Naive thymus-derived CD4-positive, alpha-beta T cell (primary cell): Measurements from ENCODE around the gene BICD1. TPM values are rescaled to one million over a fixed set of nuclear protein-coding genes. Genes with fewer than 3 reads are reported as not detected.

Source experiments
- ATAC-seq: fragments of 150-1000 bp; cut with Tn5 transposase; 2 replicates; pipeline ENCODE4 v1.10.0; 2021; ENCODE audit warnings: mild to moderate bottlenecking, moderate library complexity
- CTCF ChIA-PET: fragments of 350-600 bp; sonication (Branson Sonifier 250); formaldehyde crosslinking; loops from one replicate; lab custom pipeline; 2021; ENCODE audit warnings: antibody characterized with exemption; lab: Charles Lee
- POLR2A ChIA-PET: fragments of 350-600 bp; sonication (Branson Sonifier 250); formaldehyde crosslinking; loops from one replicate; lab custom pipeline; 2021; ENCODE audit warnings: antibody characterized with exemption, inconsistent platforms; lab: Charles Lee
- DNase-seq, 9 donors: peaks; one replicate each; pipeline versions ENCODE4 v3.0.0 to v3.0.0-alpha.2; 2020 to 2022; ENCODE audit warnings: mixed read lengths in 1 of 9
- H3K27ac ChIP-seq: one replicate; pipeline ENCODE4 v1.7.0; 2013; ENCODE audit warnings: mild to moderate bottlenecking, low read depth, low read length, moderate library complexity
- H3K27me3 ChIP-seq, 2 donors: one replicate each; pipeline ENCODE4 v1.7.0; 2013; ENCODE audit warnings: low read length in 2 of 2, mild to moderate bottlenecking in 2 of 2, moderate library complexity in 2 of 2; ENCODE audit not compliant: control insufficient read depth in 2 of 2, insufficient read depth in 2 of 2
- H3K36me3 ChIP-seq, 3 experiments: 1 replicate in 2 of 3; 2 replicates in 1 of 3; pipeline ENCODE4 v1.7.0; 2013; ENCODE audit warnings: low read length in 3 of 3, mild to moderate bottlenecking in 3 of 3, moderate library complexity in 1 of 3; ENCODE audit not compliant: insufficient read depth in 3 of 3, control insufficient read depth in 2 of 3
- H3K4me1 ChIP-seq, 2 donors: one replicate each; pipeline ENCODE4 v1.7.0; 2013; ENCODE audit warnings: low read length in 2 of 2, mild to moderate bottlenecking in 2 of 2, moderate library complexity in 1 of 2; ENCODE audit not compliant: control insufficient read depth in 2 of 2, insufficient read depth in 2 of 2
- H3K4me3 ChIP-seq: 2 replicates; pipeline ENCODE4 v1.7.0; 2013; ENCODE audit warnings: mild to moderate bottlenecking, low read length
- H3K9me3 ChIP-seq, 3 experiments: 1 replicate in 2 of 3; 2 replicates in 1 of 3; pipeline ENCODE4 v1.7.0; 2013; ENCODE audit warnings: low read length in 3 of 3; ENCODE audit not compliant: control insufficient read depth in 2 of 3
- H3K27ac Mint-ChIP-seq, 9 donors: one replicate each; pipeline ENCODE4 v1.8.0; 2020 to 2022; ENCODE audit warnings: mixed read lengths in 9 of 9, mild to moderate bottlenecking in 8 of 9, moderate library complexity in 5 of 9, inconsistent platforms in 2 of 9
- H3K27me3 Mint-ChIP-seq, 5 donors: one replicate each; pipeline ENCODE4 v1.8.0; 2021 to 2022; ENCODE audit warnings: mixed read lengths in 5 of 5, mild to moderate bottlenecking in 1 of 5
- H3K36me3 Mint-ChIP-seq, 5 donors: one replicate each; pipeline ENCODE4 v1.8.0; 2020 to 2022; ENCODE audit warnings: mixed read lengths in 5 of 5, mild to moderate bottlenecking in 3 of 5, inconsistent platforms in 1 of 5
- H3K4me1 Mint-ChIP-seq, 7 donors: one replicate each; pipeline ENCODE4 v1.8.0; 2020 to 2022; ENCODE audit warnings: mixed read lengths in 7 of 7, mild to moderate bottlenecking in 3 of 7, inconsistent platforms in 1 of 7
- H3K4me3 Mint-ChIP-seq, 10 donors: one replicate each; pipeline ENCODE4 v1.8.0; 2020 to 2022; ENCODE audit warnings: mild to moderate bottlenecking in 10 of 10, mixed read lengths in 10 of 10, moderate library complexity in 6 of 10, inconsistent platforms in 2 of 10
- H3K9me3 Mint-ChIP-seq, 11 donors: one replicate each; pipeline ENCODE4 v1.8.0; 2020 to 2022; ENCODE audit warnings: mixed read lengths in 11 of 11, mild to moderate bottlenecking in 4 of 11, inconsistent platforms in 1 of 11, moderate library complexity in 1 of 11
- intact Hi-C, 2 donors: fragments of 100-400 bp; cut with micrococcal nuclease; formaldehyde crosslinking; loops; one replicate each; pipeline ENCODE4 v1.15.1; 2023
- polyA plus RNA-seq, 2 donors: library from polyadenylated mRNA; unstranded; fragments of 300-500 nt; fragmentation: Illumina TruSeq; gene quantifications; one replicate each; pipeline ENCODE4 v1.2.3, GENCODE V29; 2021
- total RNA-seq, 6 experiments: library from RNA in 5 of 6; stranded (reverse) in 5 of 6; gene quantifications; 1 replicate in 5 of 6; 2 replicates in 1 of 6; pipeline ENCODE4 v1.2.3 and lab custom pipeline; 2021 to 2026

The BICD1 gene
- total and polyA plus RNA-seq, 7 experiments from 2014 or later: 6.3 to 25.1 (median 17.4) TPM

GRCh38 chr12:32266756-32267155 is 160.1 kb downstream of the BICD1 start:
- H3K9me3 Mint-ChIP-seq: peaks cover 0 to 5% (median 0%) of the 10 kb centered on the region in 11 donors
- H3K27ac ChIP-seq: no peak overlapping the region
- H3K9me3 ChIP-seq: no peaks in the 10 kb centered on the region
- intact Hi-C loops: no loop called here
- no peaks in the 10 kb centered on the region for H3K4me1 ChIP-seq
- H3K36me3 ChIP-seq: no peaks in the 10 kb centered on the region
- DNase-seq (no peak), ATAC-seq (no peak)
- ChIA-PET CTCF (no interaction called here), POLR2A (no interaction called here)
- no peaks in the 10 kb centered on the region for H3K27me3 Mint-ChIP-seq
- H3K36me3 Mint-ChIP-seq: peaks cover 3 to 13% (median 5%) of the 10 kb centered on the region in 5 donors
- no peak overlapping the region for H3K4me3 Mint-ChIP-seq
- H3K4me1 Mint-ChIP-seq: peaks cover 3 to 19% (median 15%) of the 10 kb centered on the region in 7 donors
- H3K27ac Mint-ChIP-seq: no peak overlapping the region
- H3K27me3 ChIP-seq: no peaks in the 10 kb centered on the region
- no peak overlapping the region for H3K4me3 ChIP-seq

- ChIA-PET CTCF (no interaction called here), POLR2A (no interaction called here)
- Mint-ChIP-seq H3K27me3 (no peaks in the 10 kb centered on the region), H3K27ac (peak overlapping the region in 8 of 9 donors; percentile 38 to 97 (median 93)), H3K36me3 (peaks cover 0 to 5% (median 4%) of the 10 kb centered on the region in 5 donors), H3K9me3 (peaks cover 0 to 1% (median 0%) of the 10 kb centered on the region in 11 donors), H3K4me3 (peak overlapping the region in 1 of 10 donors; percentile 80), H3K4me1 (peaks cover 15 to 32% (median 30%) of the 10 kb centered on the region in 7 donors)
- Histone ChIP-seq H3K4me3 (no peak overlapping the region), H3K27ac (peak overlapping the region; percentile 65), H3K36me3 (no peaks in the 10 kb centered on the region), H3K27me3 (no peaks in the 10 kb centered on the region), H3K4me1 (peaks cover 0 to 15% of the 10 kb centered on the region in 2 donors), H3K9me3 (no peaks in the 10 kb centered on the region)
- intact Hi-C loops: no loop called here
- ATAC-seq: no peak
- DNase-seq: no peak
Measured at GRCh38 chr12:32270818-32271710, 164.4 kb downstream of the BICD1 start.

GRCh38 chr12:32272465-32272864 is 165.8 kb downstream of the BICD1 start:
- Mint-ChIP-seq H3K27me3 (no peaks in the 10 kb centered on the region), H3K4me3 (peak overlapping the region in 7 of 10 donors; percentile 71 to 82 (median 75)), H3K4me1 (peaks cover 13 to 32% (median 29%) of the 10 kb centered on the region in 7 donors), H3K9me3 (peaks cover 0 to 1% (median 0%) of the 10 kb centered on the region in 11 donors), H3K36me3 (peaks cover 0 to 5% (median 0%) of the 10 kb centered on the region in 5 donors), H3K27ac (peak overlapping the region in 8 of 9 donors; percentile 92 to 99 (median 97))
- intact Hi-C loops: loop anchor here in 1 of 2 donors (2.0 kb wide), 2 partner anchors 164 to 946 kb away; partner anchors contain the start of gene SINHCAF
- Histone ChIP-seq H3K36me3 (no peaks in the 10 kb centered on the region), H3K27ac (peak overlapping the region; percentile 65), H3K9me3 (no peaks in the 10 kb centered on the region), H3K4me3 (peak overlapping the region; percentile 3), H3K4me1 (peaks cover 0 to 15% of the 10 kb centered on the region in 2 donors), H3K27me3 (no peaks in the 10 kb centered on the region)
- ATAC-seq (no peak), DNase-seq (peak in 1 of 9 donors; percentile 3)
- POLR2A ChIA-PET: interaction anchor here (0.7 kb wide), 1 partner anchor 610 kb away, joined by 3 read pairs; no protein-coding TSS in a partner anchor
- CTCF ChIA-PET: no interaction called here

- H3K9me3 ChIP-seq: no peaks in the 10 kb centered on the region
- ChIA-PET CTCF (interaction anchor here (1.3 kb wide), 1 partner anchor 215 kb away, joined by 4 read pairs; no protein-coding TSS in a partner anchor), POLR2A (interaction anchor here (0.9 to 1.3 kb wide), 5 partner anchors 21 to 615 kb away, joined by 3 to 6 read pairs (median 4); partner anchors contain the start of gene RESF1)
- intact Hi-C loops: loop anchor here in 1 of 2 donors (1.0 to 2.0 kb wide), 3 partner anchors 164 to 946 kb away; partner anchors contain the start of genes ETFBKMT and SINHCAF
- peak; percentile 46 for ATAC-seq
- peak overlapping the region; percentile 3 for H3K4me3 ChIP-seq
- H3K27me3 Mint-ChIP-seq: no peaks in the 10 kb centered on the region
- peak overlapping the region; percentile 65 for H3K27ac ChIP-seq
- H3K27ac Mint-ChIP-seq: peak overlapping the region; percentile 74 to 99 (median 97)
- peaks cover 13 to 32% (median 29%) of the 10 kb centered on the region in 7 donors for H3K4me1 Mint-ChIP-seq
- H3K36me3 Mint-ChIP-seq: peaks cover 0 to 10% (median 5%) of the 10 kb centered on the region in 5 donors
- no peaks in the 10 kb centered on the region for H3K36me3 ChIP-seq
- peak in 7 of 9 donors; percentile 11 to 40 (median 24) for DNase-seq
- peaks cover 0 to 15% of the 10 kb centered on the region in 2 donors for H3K4me1 ChIP-seq
- H3K9me3 Mint-ChIP-seq: peaks cover 0 to 1% (median 0%) of the 10 kb centered on the region in 11 donors
- peak overlapping the region; percentile 48 to 82 (median 74) for H3K4me3 Mint-ChIP-seq
- no peaks in the 10 kb centered on the region for H3K27me3 ChIP-seq
Measured at GRCh38 chr12:32273063-32273522, 166.4 kb downstream of the BICD1 start.

- POLR2A ChIA-PET: interaction anchor here (0.9 to 1.4 kb wide), 6 partner anchors 20 to 620 kb away, joined by 3 to 6 read pairs (median 4); partner anchors contain the start of gene RESF1
- Mint-ChIP-seq H3K27me3 (no peaks in the 10 kb centered on the region), H3K9me3 (peaks cover 0 to 4% (median 0%) of the 10 kb centered on the region in 11 donors), H3K4me3 (peak overlapping the region; percentile 66 to 82 (median 74)), H3K36me3 (peaks cover 0 to 12% (median 7%) of the 10 kb centered on the region in 5 donors), H3K4me1 (peaks cover 13 to 32% (median 29%) of the 10 kb centered on the region in 7 donors), H3K27ac (peak overlapping the region; percentile 74 to 99 (median 97))
- peaks cover 0 to 15% of the 10 kb centered on the region in 2 donors for H3K4me1 ChIP-seq
- peak in 8 of 9 donors; percentile 16 to 69 (median 56) for DNase-seq
- no peaks in the 10 kb centered on the region for H3K36me3 ChIP-seq
- H3K27ac ChIP-seq: peak overlapping the region; percentile 65
- H3K4me3 ChIP-seq: peak overlapping the region; percentile 3
- no peaks in the 10 kb centered on the region for H3K9me3 ChIP-seq
- peak; percentile 94 for ATAC-seq
- intact Hi-C loops: loop anchor here in 1 of 2 donors (1.0 to 2.0 kb wide), 3 partner anchors 165 to 947 kb away; partner anchors contain the start of genes ETFBKMT and SINHCAF
- no peaks in the 10 kb centered on the region for H3K27me3 ChIP-seq
- CTCF ChIA-PET: interaction anchor here (1.3 kb wide), 1 partner anchor 215 kb away, joined by 4 read pairs; no protein-coding TSS in a partner anchor
Measured at GRCh38 chr12:32273712-32274111, 167.1 kb downstream of the BICD1 start.

GRCh38 chr12:32274665-32275064 is 168.0 kb downstream of the BICD1 start:
- no peak overlapping the region for H3K4me3 ChIP-seq
- peaks cover 0 to 4% (median 0%) of the 10 kb centered on the region in 11 donors for H3K9me3 Mint-ChIP-seq
- no peaks in the 10 kb centered on the region for H3K36me3 ChIP-seq
- peaks cover 13 to 32% (median 29%) of the 10 kb centered on the region in 7 donors for H3K4me1 Mint-ChIP-seq
- no peak overlapping the region for H3K27ac ChIP-seq
- H3K4me3 Mint-ChIP-seq: no peak overlapping the region
- H3K27ac Mint-ChIP-seq: no peak overlapping the region
- no peaks in the 10 kb centered on the region for H3K27me3 ChIP-seq
- no peaks in the 10 kb centered on the region for H3K27me3 Mint-ChIP-seq
- CTCF ChIA-PET: interaction anchor here (1.3 kb wide), 1 partner anchor 216 kb away, joined by 4 read pairs; no protein-coding TSS in a partner anchor
- no peak for DNase-seq
- no peak for ATAC-seq
- POLR2A ChIA-PET: interaction anchor here (1.4 kb wide), 1 partner anchor 621 kb away, joined by 4 read pairs; no protein-coding TSS in a partner anchor
- H3K9me3 ChIP-seq: no peaks in the 10 kb centered on the region
- peaks cover 0 to 15% of the 10 kb centered on the region in 2 donors for H3K4me1 ChIP-seq
- peaks cover 0 to 16% (median 7%) of the 10 kb centered on the region in 5 donors for H3K36me3 Mint-ChIP-seq
- intact Hi-C loops: no loop called here
